ENCODE results near the gene SLCO2B1.

DNA sequence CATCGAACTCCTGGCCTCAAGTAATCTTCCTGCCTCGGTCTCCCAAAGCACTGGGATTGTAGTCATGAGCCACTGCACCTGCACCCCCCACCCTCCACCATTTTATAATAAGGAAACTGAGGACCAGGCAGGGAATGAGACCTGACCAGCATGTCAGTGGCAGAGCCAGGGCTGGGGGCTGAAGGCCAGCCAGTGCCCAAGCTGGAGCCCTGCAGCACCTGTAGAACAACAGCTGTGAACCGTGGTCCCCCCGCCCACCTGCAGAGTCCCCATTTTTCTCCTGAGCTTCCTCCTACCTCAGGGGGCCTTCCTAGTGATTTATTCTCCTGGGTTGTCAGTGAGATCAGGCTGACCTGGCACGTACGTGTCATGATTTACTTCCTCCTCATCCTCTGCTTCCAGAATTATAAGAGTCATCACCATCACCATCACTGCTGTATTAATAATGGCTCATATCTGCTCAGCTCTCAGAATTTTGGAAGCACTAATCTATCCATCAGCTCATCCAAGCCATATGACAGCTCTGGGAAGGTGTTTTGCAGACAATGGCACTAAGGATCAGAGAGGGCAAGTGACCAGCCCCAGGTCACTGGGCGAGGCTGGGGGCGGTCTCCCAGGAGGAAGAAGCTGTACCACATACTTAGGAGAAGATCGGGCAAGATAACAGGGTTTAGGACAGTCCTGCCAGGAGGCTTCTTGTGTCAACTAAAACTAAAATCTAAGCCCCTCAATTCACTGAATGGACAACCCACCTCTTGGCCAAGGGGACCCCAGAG lies 5.5 kb upstream of the SLCO2B1 start:
- no peak for TF ChIP-seq GABPA (IDR thresholded peaks at IDR 0.05 in 1 of 2, conservative IDR thresholded peaks at IDR 0.05 in 1 of 2)
- TF ChIP-seq CTCF (IDR thresholded peaks at IDR 0.05; ENCODE audit: low read depth, low read length, missing input control), result no peak
- TF ChIP-seq TAF1 (conservative IDR thresholded peaks at IDR 0.05), result no peak
- TF ChIP-seq JUND (IDR thresholded peaks at IDR 0.05), result no peak
- no peak for TF ChIP-seq MAX (IDR thresholded peaks at IDR 0.05)
- no peak for TF ChIP-seq REST (IDR thresholded peaks at IDR 0.05)
- no peak for TF ChIP-seq RAD21 (IDR thresholded peaks at IDR 0.05)
- TF ChIP-seq YY1 (IDR thresholded peaks at IDR 0.05), result no peak
- TF ChIP-seq SP1 (IDR thresholded peaks at IDR 0.05), result no peak

Measured in liver (tissue), 3 donors.